Tibial artery (tissue), 4 donors: Measurements from ENCODE around the gene ARHGAP28.

Source experiments
- DNase-seq, 2 donors: peaks; one replicate each; pipeline ENCODE4 v3.0.0-alpha.2; 2019
- H3K27ac ChIP-seq, 2 donors: fragments of 200-600 bp; sonication (generic) in 1 of 2; 1 replicate in 1 of 2; 2 replicates in 1 of 2; pipeline ENCODE4 v1.5.1; 2018 to 2019; ENCODE audit warnings: mild to moderate bottlenecking in 1 of 2
- H3K27me3 ChIP-seq, 2 donors: fragments of 200-600 bp; sonication (generic) in 1 of 2; one replicate each; pipeline versions ENCODE4 v1.5.1 to v1.6.0; 2016 to 2019
- H3K36me3 ChIP-seq, 3 donors: fragments of 200-600 bp; sonication (generic) in 2 of 3; one replicate each; pipeline ENCODE4 v1.5.1; 2016 to 2019; ENCODE audit warnings: mild to moderate bottlenecking in 2 of 3
- H3K4me1 ChIP-seq, 4 donors: fragments of 200-600 bp; sonication (generic) in 2 of 4; 1 replicate in 3 of 4; 2 replicates in 1 of 4; pipeline ENCODE4 v1.5.1; 2016 to 2019
- H3K4me3 ChIP-seq, 2 donors: fragments of 200-600 bp; sonication (generic) in 1 of 2; 1 replicate in 1 of 2; 2 replicates in 1 of 2; pipeline ENCODE4 v1.5.1; 2018 to 2019; ENCODE audit warnings: mild to moderate bottlenecking in 2 of 2
- H3K9me3 ChIP-seq, 3 donors: fragments of 200-600 bp; sonication (generic) in 1 of 3; one replicate each; pipeline ENCODE4 v1.5.1; 2016 to 2019
- CTCF ChIP-seq, 2 experiments: fragments of 200-600 bp in 1 of 2; fragments of 450-650 bp in 1 of 2; IDR thresholded peaks; one replicate each; pipeline ENCODE4 v1.5.1; 2017 to 2019; ENCODE audit warnings: antibody characterized with exemption in 2 of 2, mild to moderate bottlenecking in 1 of 2, moderate library complexity in 1 of 2
- intact Hi-C: fragments of 100-400 bp; cut with DNase I; formaldehyde crosslinking; loops from one replicate; pipeline ENCODE4 v1.15.0; 2023; ENCODE audit warnings: low total_unique reads

Gene ARHGAP28

GRCh38 chr18:6728331-6728730 is 1.2 kb upstream of the ARHGAP28 start:
- peaks cover 0 to 5% of the 10 kb centered on the region in 2 donors for H3K27me3 ChIP-seq
- no peaks in the 10 kb centered on the region for H3K9me3 ChIP-seq
- no peak overlapping the region for H3K27ac ChIP-seq
- TF ChIP-seq CTCF (IDR thresholded peaks at IDR 0.05) = no peak
- H3K36me3 ChIP-seq = no peaks in the 10 kb centered on the region
- intact Hi-C loops = no loop called here
- no peak for DNase-seq
- H3K4me3 ChIP-seq = no peak overlapping the region
- H3K4me1 ChIP-seq = peaks cover 0 to 9% (median 1%) of the 10 kb centered on the region in 4 donors

GRCh38 chr18:6728809-6729246 is 688 bp upstream of the ARHGAP28 start:
- TF ChIP-seq CTCF (IDR thresholded peaks at IDR 0.05) = no peak
- H3K27me3 ChIP-seq = peaks cover 0 to 5% of the 10 kb centered on the region in 2 donors
- no peaks in the 10 kb centered on the region for H3K9me3 ChIP-seq
- intact Hi-C loops = no loop called here
- no peaks in the 10 kb centered on the region for H3K36me3 ChIP-seq
- H3K4me1 ChIP-seq = peaks cover 0 to 9% (median 1%) of the 10 kb centered on the region in 4 donors
- no peak for DNase-seq
- peak overlapping the region; percentile 48 to 61 for H3K4me3 ChIP-seq
- no peak overlapping the region for H3K27ac ChIP-seq

- H3K27ac ChIP-seq = no peak overlapping the region
- H3K4me3 ChIP-seq = peak overlapping the region; percentile 48 to 61
- peaks cover 0 to 9% (median 1%) of the 10 kb centered on the region in 4 donors for H3K4me1 ChIP-seq
- H3K27me3 ChIP-seq = peaks cover 0 to 5% of the 10 kb centered on the region in 2 donors
- H3K9me3 ChIP-seq = no peaks in the 10 kb centered on the region
- H3K36me3 ChIP-seq = no peaks in the 10 kb centered on the region
- DNase-seq = no peak
- TF ChIP-seq CTCF (IDR thresholded peaks at IDR 0.05) = no peak
- intact Hi-C loops = no loop called here
These were observed 1.1 kb downstream of the ARHGAP28 start for GRCh38 chr18:6730416-6731221.

GRCh38 chr18:6731222-6731596 is 1.7 kb downstream of the ARHGAP28 start:
- intact Hi-C loops = no loop called here

GRCh38 chr18:6732952-6733351 is 3.4 kb downstream of the ARHGAP28 start:
- H3K9me3 ChIP-seq = no peaks in the 10 kb centered on the region
- no peak overlapping the region for H3K4me3 ChIP-seq
- no peaks in the 10 kb centered on the region for H3K36me3 ChIP-seq
- peaks cover 0 to 5% of the 10 kb centered on the region in 2 donors for H3K27me3 ChIP-seq
- H3K4me1 ChIP-seq = peaks cover 0 to 9% (median 1%) of the 10 kb centered on the region in 4 donors
- H3K27ac ChIP-seq = no peak overlapping the region
- DNase-seq = no peak
- no peak for TF ChIP-seq CTCF (IDR thresholded peaks at IDR 0.05)
- intact Hi-C loops = no loop called here

More at GRCh38 chr18:6731222-6731596, 1.7 kb downstream of the ARHGAP28 start:
- DNase-seq = no peak
- Histone ChIP-seq H3K4me3 (no peak overlapping the region), H3K27ac (no peak overlapping the region), H3K4me1 (peaks cover 0 to 9% (median 1%) of the 10 kb centered on the region in 4 donors), H3K27me3 (peaks cover 0 to 5% of the 10 kb centered on the region in 2 donors), H3K36me3 (no peaks in the 10 kb centered on the region), H3K9me3 (no peaks in the 10 kb centered on the region)
- no peak for TF ChIP-seq CTCF (IDR thresholded peaks at IDR 0.05)
